SK-N-SH treated with all-trans-retinoic acid at 6 μM for 48 hours (cell line): Measurements from ENCODE around the gene FBXL13.

ENCODE experiments used
- ARNTL ChIP-seq: fragments of 450-650 bp; formaldehyde crosslinking; IDR thresholded peaks from 2 replicates; pipeline ENCODE4 v1.5.0; 2020; ENCODE audit warnings: low read depth, mild to moderate bottlenecking, moderate library complexity, borderline replicate concordance
- CREB5 ChIP-seq: fragments of 250-450 bp; sonication (Bioruptor Pico); IDR thresholded peaks from 2 replicates; pipeline ENCODE4 v1.5.1; 2020; ENCODE audit warnings: low read depth, mild to moderate bottlenecking, moderate library complexity
- CSRNP3 ChIP-seq: fragments of 250-450 bp; sonication (Bioruptor Pico); IDR thresholded peaks from 2 replicates; pipeline ENCODE4 v1.5.1; 2021; ENCODE audit warnings: mild to moderate bottlenecking, moderate library complexity
- ISL1 ChIP-seq: fragments of 250-450 bp; sonication (Bioruptor Pico); IDR thresholded peaks from 2 replicates; pipeline ENCODE4 v2.1.2; 2022; ENCODE audit warnings: mild to moderate bottlenecking, moderate library complexity
- OSR1 ChIP-seq: fragments of 250-450 bp; sonication (Bioruptor Pico); IDR thresholded peaks from 2 replicates; pipeline ENCODE4 v1.8.0; 2022; ENCODE audit warnings: moderate library complexity, mild to moderate bottlenecking, inconsistent platforms
- PATZ1 ChIP-seq: fragments of 250-450 bp; sonication (Bioruptor Pico); IDR thresholded peaks from 2 replicates; pipeline ENCODE4 v1.8.0; 2020; ENCODE audit warnings: mild to moderate bottlenecking, moderate library complexity, borderline replicate concordance
- RARB ChIP-seq: fragments of 250-450 bp; sonication (Bioruptor Pico); IDR thresholded peaks from 2 replicates; pipeline ENCODE4 v1.8.0; 2021; ENCODE audit warnings: mild to moderate bottlenecking, moderate library complexity
- SNAI2 ChIP-seq: fragments of 250-450 bp; sonication (Bioruptor Pico); IDR thresholded peaks from 2 replicates; pipeline ENCODE4 v1.5.0; 2020; ENCODE audit warnings: mild to moderate bottlenecking, moderate library complexity
- TCF4 ChIP-seq: fragments of 250-450 bp; sonication (Bioruptor Pico); IDR thresholded peaks from 2 replicates; pipeline ENCODE4 v1.8.0; 2021; ENCODE audit warnings: mild to moderate bottlenecking, moderate library complexity, borderline replicate concordance
- TSHZ2 ChIP-seq: fragments of 250-450 bp; sonication (Bioruptor Pico); IDR thresholded peaks from 2 replicates; pipeline ENCODE4 v1.5.0; 2020; ENCODE audit warnings: mild to moderate bottlenecking, moderate library complexity
- ZNF8 ChIP-seq: fragments of 450-650 bp; formaldehyde crosslinking; IDR thresholded peaks from 2 replicates; pipeline ENCODE4 v1.5.0; 2020; ENCODE audit warnings: mild to moderate bottlenecking, moderate library complexity

GRCh38 chr7:102849079-102849478, 225.5 kb downstream of the FBXL13 start:
- no peak for TF ChIP-seq RARB (CRISPR knock-in tag)
- no peak for TF ChIP-seq OSR1 (CRISPR knock-in tag)
- no peak for TF ChIP-seq ISL1 (CRISPR knock-in tag)
- TF ChIP-seq SNAI2 (CRISPR knock-in tag), result no peak
- TF ChIP-seq TSHZ2 (CRISPR knock-in tag), result no peak
- no peak for TF ChIP-seq TCF4
- no peak for TF ChIP-seq CREB5 (CRISPR knock-in tag)
- no peak for TF ChIP-seq ARNTL
- no peak for TF ChIP-seq ZNF8
- no peak for TF ChIP-seq CSRNP3
- TF ChIP-seq PATZ1 (CRISPR knock-in tag), result no peak
